ENCODE data around the gene MC5R.

MC5R gene

DNA sequence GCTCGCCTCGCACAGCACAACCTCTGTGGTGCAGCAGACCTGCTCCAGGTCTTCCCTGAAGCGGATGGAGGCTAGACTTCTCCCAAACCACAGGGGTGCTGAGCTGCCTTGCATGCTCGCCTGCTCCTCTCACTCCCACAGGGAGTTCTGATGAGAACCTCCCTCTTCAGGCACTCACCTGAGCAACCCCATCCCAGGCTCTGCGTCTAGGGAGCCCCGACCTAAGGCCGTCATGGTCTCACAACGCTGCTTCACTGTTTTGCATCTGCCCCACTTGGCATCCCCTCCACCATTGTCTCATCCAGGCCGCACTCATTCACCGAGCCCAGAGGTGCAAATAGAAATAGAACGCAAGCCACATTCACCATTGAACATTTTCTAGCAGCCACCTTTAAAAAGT, 24.6 kb upstream of the MC5R start:
- H3K36me3 ChIP-seq (ENCODE audit: insufficient read depth, low read length), result no peaks in the 10 kb centered on the region
- H3K9me3 ChIP-seq (ENCODE audit: insufficient read depth, low read depth, low read length), result no peaks in the 10 kb centered on the region
- H3K4me3 ChIP-seq (ENCODE audit: low read length, poor library complexity, severe bottlenecking), result no peak overlapping the region
- no peaks in the 10 kb centered on the region for H4K20me1 ChIP-seq (ENCODE audit: insufficient read depth, low read length, poor library complexity, severe bottlenecking)
- no peak for TF ChIP-seq EZH2phosphoT487 (IDR thresholded peaks at IDR 0.05; ENCODE audit: borderline replicate concordance)
- TF ChIP-seq, protein P1, sequence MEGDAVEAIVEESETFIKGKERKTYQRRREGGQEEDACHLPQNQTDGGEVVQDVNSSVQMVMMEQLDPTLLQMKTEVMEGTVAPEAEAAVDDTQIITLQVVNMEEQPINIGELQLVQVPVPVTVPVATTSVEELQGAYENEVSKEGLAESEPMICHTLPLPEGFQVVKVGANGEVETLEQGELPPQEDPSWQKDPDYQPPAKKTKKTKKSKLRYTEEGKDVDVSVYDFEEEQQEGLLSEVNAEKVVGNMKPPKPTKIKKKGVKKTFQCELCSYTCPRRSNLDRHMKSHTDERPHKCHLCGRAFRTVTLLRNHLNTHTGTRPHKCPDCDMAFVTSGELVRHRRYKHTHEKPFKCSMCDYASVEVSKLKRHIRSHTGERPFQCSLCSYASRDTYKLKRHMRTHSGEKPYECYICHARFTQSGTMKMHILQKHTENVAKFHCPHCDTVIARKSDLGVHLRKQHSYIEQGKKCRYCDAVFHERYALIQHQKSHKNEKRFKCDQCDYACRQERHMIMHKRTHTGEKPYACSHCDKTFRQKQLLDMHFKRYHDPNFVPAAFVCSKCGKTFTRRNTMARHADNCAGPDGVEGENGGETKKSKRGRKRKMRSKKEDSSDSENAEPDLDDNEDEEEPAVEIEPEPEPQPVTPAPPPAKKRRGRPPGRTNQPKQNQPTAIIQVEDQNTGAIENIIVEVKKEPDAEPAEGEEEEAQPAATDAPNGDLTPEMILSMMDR (conservative IDR thresholded peaks at IDR 0.05; ENCODE audit: low read length), result no peak
- H3K27me3 ChIP-seq (ENCODE audit: insufficient read depth, low read length, poor library complexity, severe bottlenecking), result no peaks in the 10 kb centered on the region
- H3K4me2 ChIP-seq (ENCODE audit: low read depth, low read length, poor library complexity, severe bottlenecking), result no peak overlapping the region
- H3K9ac ChIP-seq (ENCODE audit: low read depth, low read length, poor library complexity, severe bottlenecking), result no peak overlapping the region
- H2AFZ ChIP-seq (ENCODE audit: low read length), result no peak overlapping the region
- H3K4me1 ChIP-seq (ENCODE audit: insufficient read depth, low read length, poor library complexity, severe bottlenecking), result no peaks in the 10 kb centered on the region
- H3F3A ChIP-seq (ENCODE audit: low read depth), result no peaks in the 10 kb centered on the region
- no peaks in the 10 kb centered on the region for H3K9me2 ChIP-seq (replicated peaks; ENCODE audit: low read depth, low read length)
- H3K79me2 ChIP-seq (ENCODE audit: insufficient read depth, low read length), result no peaks in the 10 kb centered on the region

DNA sequence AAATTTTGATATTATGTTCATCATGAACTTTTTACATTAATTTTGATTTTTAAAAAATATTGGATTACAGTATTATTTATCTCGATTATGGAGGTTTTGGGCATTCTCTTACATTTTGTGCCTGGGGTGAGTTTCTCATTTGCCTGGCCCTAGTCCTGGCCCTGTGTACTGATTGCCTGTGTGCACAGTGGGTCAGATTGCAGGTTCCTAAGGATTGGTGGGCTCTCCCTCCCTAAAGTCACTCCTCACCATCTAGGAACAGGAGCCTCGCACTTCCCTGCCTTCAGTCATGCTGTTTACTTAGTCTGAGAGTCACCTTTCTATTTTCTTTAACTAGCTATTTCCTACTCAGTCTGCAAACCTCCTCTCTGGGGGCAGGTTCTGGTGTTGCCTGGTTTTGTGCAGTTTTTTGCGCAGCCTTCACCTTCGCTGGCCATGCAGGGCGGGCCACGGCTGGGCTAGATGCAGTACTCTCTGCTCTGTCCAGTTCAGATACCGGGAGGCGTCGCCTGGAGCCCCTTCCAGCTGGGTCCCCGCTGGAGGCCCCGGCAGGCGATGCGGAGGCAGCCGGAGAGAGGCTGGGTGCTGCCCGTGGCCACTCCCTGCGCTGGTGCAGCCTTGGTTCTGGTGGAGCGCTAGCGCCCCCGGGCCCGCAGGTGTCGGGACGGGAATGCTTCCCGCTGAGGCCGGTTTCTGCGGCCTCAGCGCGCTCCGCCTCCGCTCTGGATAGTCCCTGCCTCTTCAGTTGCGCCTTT, 23.3 kb upstream of the MC5R start:
- no peaks in the 10 kb centered on the region for H3F3A ChIP-seq (ENCODE audit: low read depth)
- no peaks in the 10 kb centered on the region for H3K27me3 ChIP-seq (ENCODE audit: insufficient read depth, low read length, poor library complexity, severe bottlenecking)
- TF ChIP-seq EZH2phosphoT487 (IDR thresholded peaks at IDR 0.05; ENCODE audit: borderline replicate concordance), result no peak
- TF ChIP-seq, protein P1 (conservative IDR thresholded peaks at IDR 0.05; ENCODE audit: low read length), result peak; percentile 27; the same call in 1 of the 2 replicates
- no peaks in the 10 kb centered on the region for H3K4me1 ChIP-seq (ENCODE audit: insufficient read depth, low read length, poor library complexity, severe bottlenecking)
- no peak overlapping the region for H2AFZ ChIP-seq (ENCODE audit: low read length)
- no peaks in the 10 kb centered on the region for H3K36me3 ChIP-seq (ENCODE audit: insufficient read depth, low read length)
- H4K20me1 ChIP-seq (ENCODE audit: insufficient read depth, low read length, poor library complexity, severe bottlenecking), result no peaks in the 10 kb centered on the region
- no peaks in the 10 kb centered on the region for H3K79me2 ChIP-seq (ENCODE audit: insufficient read depth, low read length)
- H3K9me3 ChIP-seq (ENCODE audit: insufficient read depth, low read depth, low read length), result no peaks in the 10 kb centered on the region
- H3K9ac ChIP-seq (ENCODE audit: low read depth, low read length, poor library complexity, severe bottlenecking), result no peak overlapping the region
- H3K9me2 ChIP-seq (replicated peaks; ENCODE audit: low read depth, low read length), result no peaks in the 10 kb centered on the region
- no peak overlapping the region for H3K4me3 ChIP-seq (ENCODE audit: low read length, poor library complexity, severe bottlenecking)
- peak overlapping the region; percentile 28 for H3K4me2 ChIP-seq (ENCODE audit: low read depth, low read length, poor library complexity, severe bottlenecking)

DNA sequence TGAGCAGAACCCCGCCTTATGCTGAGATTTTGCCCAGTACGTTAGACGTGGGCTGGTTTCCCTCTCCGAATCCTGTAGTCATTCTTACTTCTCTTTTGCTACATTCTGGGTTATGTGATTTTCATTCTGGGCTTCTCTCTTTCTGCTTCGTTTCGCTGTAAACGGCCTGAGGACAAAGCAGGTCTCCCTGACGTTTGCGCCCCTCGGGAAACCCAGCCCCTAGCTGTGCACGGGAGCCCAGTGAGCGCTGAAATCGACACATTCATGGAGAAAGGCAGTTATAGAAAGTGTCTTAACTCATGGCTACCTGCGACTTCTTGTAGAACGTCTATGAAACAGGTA, 22.7 kb upstream of the MC5R start:
- H3F3A ChIP-seq (ENCODE audit: low read depth), result no peaks in the 10 kb centered on the region
- TF ChIP-seq, protein P1 (conservative IDR thresholded peaks at IDR 0.05; ENCODE audit: low read length), result no peak
- no peak for TF ChIP-seq EZH2phosphoT487 (IDR thresholded peaks at IDR 0.05; ENCODE audit: borderline replicate concordance)
- no peaks in the 10 kb centered on the region for H3K4me1 ChIP-seq (ENCODE audit: insufficient read depth, low read length, poor library complexity, severe bottlenecking)
- no peak overlapping the region for H3K4me3 ChIP-seq (ENCODE audit: low read length, poor library complexity, severe bottlenecking)
- H3K9me3 ChIP-seq (ENCODE audit: insufficient read depth, low read depth, low read length), result no peaks in the 10 kb centered on the region
- H3K4me2 ChIP-seq (ENCODE audit: low read depth, low read length, poor library complexity, severe bottlenecking), result no peak overlapping the region
- H2AFZ ChIP-seq (ENCODE audit: low read length), result no peak overlapping the region
- H4K20me1 ChIP-seq (ENCODE audit: insufficient read depth, low read length, poor library complexity, severe bottlenecking), result no peaks in the 10 kb centered on the region
- no peaks in the 10 kb centered on the region for H3K9me2 ChIP-seq (replicated peaks; ENCODE audit: low read depth, low read length)
- H3K9ac ChIP-seq (ENCODE audit: low read depth, low read length, poor library complexity, severe bottlenecking), result no peak overlapping the region
- no peaks in the 10 kb centered on the region for H3K36me3 ChIP-seq (ENCODE audit: insufficient read depth, low read length)
- no peaks in the 10 kb centered on the region for H3K79me2 ChIP-seq (ENCODE audit: insufficient read depth, low read length)
- H3K27me3 ChIP-seq (ENCODE audit: insufficient read depth, low read length, poor library complexity, severe bottlenecking), result no peaks in the 10 kb centered on the region
